GM03348 (cell line): Measurements from ENCODE around the gene IQGAP1.

ENCODE experiments used
- DNase-seq: peaks from one replicate; pipeline ENCODE4 v3.0.0; 2012; ENCODE audit warnings: low spot score

IQGAP1 gene

GRCh38 chr15:90531147-90531546, 143.1 kb downstream of the IQGAP1 start:
- DNase-seq: peak; percentile 38

GRCh38 chr15:90535254-90535653, 147.2 kb downstream of the IQGAP1 start:
- DNase-seq: no peak

GRCh38 chr15:90539789-90540188, 151.7 kb downstream of the IQGAP1 start:
- no peak for DNase-seq

- no peak for DNase-seq
These were observed 152.7 kb downstream of the IQGAP1 start for GRCh38 chr15:90540768-90541167.

GRCh38 chr15:90545095-90545494, 157.1 kb downstream of the IQGAP1 start:
- no peak for DNase-seq

GRCh38 chr15:90547540-90547939, 159.5 kb downstream of the IQGAP1 start:
- DNase-seq: no peak

- DNase-seq: no peak
These were observed 162.9 kb downstream of the IQGAP1 start for GRCh38 chr15:90550919-90551318.
